Gastroesophageal sphincter (tissue), 3 donors: ENCODE measurements around the gene RIPPLY3.

Source experiments
- EP300 ChIP-seq: sonication (generic); formaldehyde crosslinking; IDR thresholded peaks from one replicate; pipeline ENCODE4 v1.6.1; 2017; ENCODE audit warnings: antibody characterized with exemption, mild to moderate bottlenecking
- POLR2AphosphoS5 ChIP-seq: sonication (generic); formaldehyde crosslinking; IDR thresholded peaks from one replicate; pipeline ENCODE4 v1.6.1; 2017; ENCODE audit warnings: antibody characterized with exemption
- TF ChIP-seq, protein P1 (sequence below), 4 experiments: fragments of 200-600 bp in 2 of 4; fragments of 450-650 bp in 2 of 4; sonication (generic) in 1 of 4; IDR thresholded peaks; one replicate each; pipeline ENCODE4 v1.5.1; 2017 to 2019; ENCODE audit warnings: antibody characterized with exemption in 4 of 4, mild to moderate bottlenecking in 2 of 4, moderate library complexity in 2 of 4

DNA sequence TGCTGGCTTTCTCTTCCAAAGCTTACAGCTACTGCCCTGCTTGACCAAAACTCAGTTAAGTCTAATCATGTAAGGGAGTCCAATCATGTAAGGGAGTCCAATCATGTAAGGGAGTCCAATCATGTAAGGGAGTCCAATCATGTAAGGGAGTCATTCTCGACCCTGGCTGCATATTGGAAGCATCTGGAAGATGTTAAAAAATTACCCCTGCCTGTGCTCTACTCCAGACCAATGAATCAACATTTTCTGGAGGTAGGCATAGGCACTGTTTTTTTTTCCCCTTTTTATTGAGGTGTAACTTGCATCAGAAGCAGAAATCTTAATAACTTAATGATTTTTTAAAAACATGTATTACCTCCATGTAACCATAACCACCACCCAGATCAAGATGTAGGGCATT lies 56.9 kb downstream of the RIPPLY3 start:
- TF ChIP-seq, protein P1, sequence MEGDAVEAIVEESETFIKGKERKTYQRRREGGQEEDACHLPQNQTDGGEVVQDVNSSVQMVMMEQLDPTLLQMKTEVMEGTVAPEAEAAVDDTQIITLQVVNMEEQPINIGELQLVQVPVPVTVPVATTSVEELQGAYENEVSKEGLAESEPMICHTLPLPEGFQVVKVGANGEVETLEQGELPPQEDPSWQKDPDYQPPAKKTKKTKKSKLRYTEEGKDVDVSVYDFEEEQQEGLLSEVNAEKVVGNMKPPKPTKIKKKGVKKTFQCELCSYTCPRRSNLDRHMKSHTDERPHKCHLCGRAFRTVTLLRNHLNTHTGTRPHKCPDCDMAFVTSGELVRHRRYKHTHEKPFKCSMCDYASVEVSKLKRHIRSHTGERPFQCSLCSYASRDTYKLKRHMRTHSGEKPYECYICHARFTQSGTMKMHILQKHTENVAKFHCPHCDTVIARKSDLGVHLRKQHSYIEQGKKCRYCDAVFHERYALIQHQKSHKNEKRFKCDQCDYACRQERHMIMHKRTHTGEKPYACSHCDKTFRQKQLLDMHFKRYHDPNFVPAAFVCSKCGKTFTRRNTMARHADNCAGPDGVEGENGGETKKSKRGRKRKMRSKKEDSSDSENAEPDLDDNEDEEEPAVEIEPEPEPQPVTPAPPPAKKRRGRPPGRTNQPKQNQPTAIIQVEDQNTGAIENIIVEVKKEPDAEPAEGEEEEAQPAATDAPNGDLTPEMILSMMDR (IDR thresholded peaks at IDR 0.05), result no peak
- TF ChIP-seq POLR2AphosphoS5 (no peak), EP300 (no peak)
